Lower leg skin (tissue), 3 donors: ENCODE results near the gene TRMT2A.

Experiments used
- POLR2A ChIP-seq, 2 donors: fragments of 450-650 bp; IDR thresholded peaks; one replicate each; pipeline ENCODE4 v1.6.1; 2016 to 2017; ENCODE audit warnings: antibody characterized with exemption in 2 of 2, mild to moderate bottlenecking in 1 of 2, moderate library complexity in 1 of 2
- TF ChIP-seq, protein P1 (sequence below), 3 donors: fragments of 450-650 bp; IDR thresholded peaks; one replicate each; pipeline ENCODE4 v1.5.1; 2016; ENCODE audit warnings: antibody characterized with exemption in 3 of 3, mild to moderate bottlenecking in 3 of 3, moderate library complexity in 2 of 3

DNA sequence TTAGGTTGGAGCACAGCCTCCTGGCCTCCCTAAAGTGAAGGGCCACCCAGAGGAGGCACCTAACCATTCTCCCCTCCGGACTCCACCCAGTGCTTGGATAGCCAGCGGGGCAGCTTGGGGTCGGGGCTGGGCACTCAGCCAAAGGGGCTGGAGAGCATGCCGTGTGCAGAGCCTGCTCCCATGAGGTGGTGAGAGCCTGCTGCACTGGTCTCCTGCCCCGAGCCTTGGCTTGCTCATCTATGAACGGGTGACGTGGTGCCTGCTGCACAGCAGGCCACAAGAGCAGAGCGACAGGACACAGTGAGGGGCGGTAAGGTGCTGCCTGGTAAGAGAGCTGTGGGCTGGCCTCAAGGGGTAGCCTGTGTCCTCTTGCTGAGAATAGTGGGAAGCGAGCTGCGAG, 47.8 kb upstream of the TRMT2A start:
- TF ChIP-seq POLR2A (IDR thresholded peaks at IDR 0.05) = no peak
- TF ChIP-seq, protein P1, sequence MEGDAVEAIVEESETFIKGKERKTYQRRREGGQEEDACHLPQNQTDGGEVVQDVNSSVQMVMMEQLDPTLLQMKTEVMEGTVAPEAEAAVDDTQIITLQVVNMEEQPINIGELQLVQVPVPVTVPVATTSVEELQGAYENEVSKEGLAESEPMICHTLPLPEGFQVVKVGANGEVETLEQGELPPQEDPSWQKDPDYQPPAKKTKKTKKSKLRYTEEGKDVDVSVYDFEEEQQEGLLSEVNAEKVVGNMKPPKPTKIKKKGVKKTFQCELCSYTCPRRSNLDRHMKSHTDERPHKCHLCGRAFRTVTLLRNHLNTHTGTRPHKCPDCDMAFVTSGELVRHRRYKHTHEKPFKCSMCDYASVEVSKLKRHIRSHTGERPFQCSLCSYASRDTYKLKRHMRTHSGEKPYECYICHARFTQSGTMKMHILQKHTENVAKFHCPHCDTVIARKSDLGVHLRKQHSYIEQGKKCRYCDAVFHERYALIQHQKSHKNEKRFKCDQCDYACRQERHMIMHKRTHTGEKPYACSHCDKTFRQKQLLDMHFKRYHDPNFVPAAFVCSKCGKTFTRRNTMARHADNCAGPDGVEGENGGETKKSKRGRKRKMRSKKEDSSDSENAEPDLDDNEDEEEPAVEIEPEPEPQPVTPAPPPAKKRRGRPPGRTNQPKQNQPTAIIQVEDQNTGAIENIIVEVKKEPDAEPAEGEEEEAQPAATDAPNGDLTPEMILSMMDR (IDR thresholded peaks at IDR 0.05) = no peak
